OCI-LY3 (cell line): ENCODE measurements around the gene TRMT1.

Source experiments
- H2AFZ ChIP-seq: fragments of 200-600, 300-600 bp; shearing (Covaris generic); 2 replicates; pipeline ENCODE4 v1.6.0; 2014; ENCODE audit warnings: antibody characterized with exemption, low read depth, low read length
- H3K27ac ChIP-seq: fragments of 200-600, 300-600 bp; sonication (generic); 2 replicates; pipeline ENCODE4 v1.5.1; 2014; ENCODE audit warnings: mild to moderate bottlenecking, low read length, moderate library complexity, mixed read lengths
- H3K27me3 ChIP-seq: fragments of 200-600, 300-600 bp; sonication (generic); 2 replicates; pipeline ENCODE4 v1.6.1; 2014; ENCODE audit warnings: low read depth, low read length, mixed read lengths
- H3K36me3 ChIP-seq: fragments of 200-600, 300-600 bp; sonication (generic); replicated peaks from 2 replicates; pipeline ENCODE3; 2014; ENCODE audit warnings: low read depth, low read length, mixed read lengths
- H3K4me1 ChIP-seq: fragments of 300-600, 200-600 bp; sonication (generic); 2 replicates; pipeline ENCODE4 v1.6.1; 2014; ENCODE audit warnings: low read length, mixed read lengths
- H3K4me2 ChIP-seq: fragments of 200-600, 300-600 bp; sonication (generic); 2 replicates; pipeline ENCODE4 v1.6.1; 2014; ENCODE audit warnings: low read length, mixed read lengths
- H3K4me3 ChIP-seq: fragments of 300-600, 200-600 bp; sonication (generic); 2 replicates; pipeline ENCODE4 v1.5.1; 2014; ENCODE audit warnings: antibody characterized with exemption, mild to moderate bottlenecking, low read length, moderate library complexity
- H3K79me2 ChIP-seq: fragments of 300-600, 200-600 bp; shearing (Covaris generic); 2 replicates; pipeline ENCODE4 v1.6.1; 2014; ENCODE audit warnings: mild to moderate bottlenecking, low read length, mixed read lengths
- H3K9ac ChIP-seq: fragments of 300-600, 200-600 bp; shearing (Covaris generic); 2 replicates; pipeline ENCODE4 v1.6.0; 2014; ENCODE audit warnings: mild to moderate bottlenecking, low read length, moderate library complexity
- H3K9me3 ChIP-seq: fragments of 200-600, 300-600 bp; shearing (Covaris generic); 2 replicates; pipeline ENCODE4 v1.6.1; 2014; ENCODE audit warnings: low read length, mixed read lengths; ENCODE audit not compliant: insufficient read depth
- H4K20me1 ChIP-seq: fragments of 200-600, 300-600 bp; sonication (generic); 2 replicates; pipeline ENCODE4 v1.6.1; 2016; ENCODE audit warnings: low read length, mixed read lengths; ENCODE audit not compliant: insufficient read depth
- CTCF ChIP-seq: fragments of 200-600, 300-600 bp; sonication (generic); IDR thresholded peaks from 2 replicates; pipeline ENCODE4 v1.5.1; 2014; ENCODE audit warnings: antibody characterized with exemption, low read length, low read depth
- EZH2phosphoT487 ChIP-seq: fragments of 200-600 bp; shearing (Covaris generic); IDR thresholded peaks from 2 replicates; pipeline ENCODE4 v1.6.1; 2018; ENCODE audit warnings: antibody characterized with exemption, mixed run types, low read depth

TRMT1 gene

DNA sequence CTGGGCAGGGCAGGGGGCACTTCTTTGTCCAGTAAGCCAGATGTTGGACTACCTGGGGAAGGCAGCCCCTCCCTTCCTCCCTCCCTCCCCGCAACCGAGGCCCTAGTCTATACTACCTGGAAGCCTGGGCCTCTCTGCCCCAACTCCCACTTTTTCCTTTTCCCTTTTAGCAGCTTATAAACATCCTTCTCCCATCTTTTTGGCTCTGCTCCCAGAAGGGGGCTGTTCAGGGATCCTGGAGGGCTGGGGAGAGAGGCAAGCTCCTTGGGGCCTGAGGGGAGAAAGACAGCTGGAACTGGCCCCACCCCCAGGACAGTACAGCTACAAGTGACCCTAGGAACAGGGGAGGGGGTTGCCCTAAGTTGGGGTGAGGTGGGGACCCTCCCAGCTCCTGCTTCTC lies 58.8 kb downstream of the TRMT1 start:
- Histone ChIP-seq H3K27ac (no peak overlapping the region), H3K36me3 (no peaks in the 10 kb centered on the region), H2AFZ (no peak overlapping the region), H3K9me3 (no peaks in the 10 kb centered on the region), H3K4me2 (no peak overlapping the region), H3K9ac (no peak overlapping the region), H3K4me1 (peaks cover 16% of the 10 kb centered on the region), H3K4me3 (no peak overlapping the region), H3K79me2 (no peaks in the 10 kb centered on the region), H4K20me1 (no peaks in the 10 kb centered on the region), H3K27me3 (peaks cover 18% of the 10 kb centered on the region; the same call in 1 of the 2 replicates)
- TF ChIP-seq EZH2phosphoT487 = no peak
- no peak for TF ChIP-seq CTCF

GRCh38 chr19:13057147-13057572 lies 59.4 kb downstream of the TRMT1 start:
- peaks cover 13% of the 10 kb centered on the region for H3K4me1 ChIP-seq
- H3K79me2 ChIP-seq = no peaks in the 10 kb centered on the region
- no peak overlapping the region for H3K4me2 ChIP-seq
- no peak overlapping the region for H3K9ac ChIP-seq
- no peaks in the 10 kb centered on the region for H3K9me3 ChIP-seq
- H3K27me3 ChIP-seq = peaks cover 16% of the 10 kb centered on the region
- no peak overlapping the region for H3K27ac ChIP-seq
- no peak for TF ChIP-seq EZH2phosphoT487
- H4K20me1 ChIP-seq = 0 out of 2 replicates have a peak, but pooled peaks cover 2% of the 10 kb centered on the region
- no peak overlapping the region for H3K4me3 ChIP-seq
- no peak overlapping the region for H2AFZ ChIP-seq
- no peaks in the 10 kb centered on the region for H3K36me3 ChIP-seq

GRCh38 chr19:13056052-13056660 lies 60.4 kb downstream of the TRMT1 start:
- Histone ChIP-seq H3K4me2 (no peak overlapping the region), H3K9ac (no peak overlapping the region), H3K4me1 (peaks cover 19% of the 10 kb centered on the region), H3K27me3 (peaks cover 16% of the 10 kb centered on the region), H3K4me3 (no peak overlapping the region), H3K9me3 (no peaks in the 10 kb centered on the region), H3K27ac (no peak overlapping the region), H2AFZ (no peak overlapping the region), H4K20me1 (peaks cover 7% of the 10 kb centered on the region; the same call in 1 of the 2 replicates), H3K79me2 (no peaks in the 10 kb centered on the region), H3K36me3 (no peaks in the 10 kb centered on the region)
- TF ChIP-seq EZH2phosphoT487 (no peak), CTCF (no peak)

GRCh38 chr19:13055213-13056051 lies 61.1 kb downstream of the TRMT1 start:
- Histone ChIP-seq H2AFZ (no peak overlapping the region), H3K36me3 (no peaks in the 10 kb centered on the region), H3K9ac (no peak overlapping the region), H3K27me3 (peaks cover 15% of the 10 kb centered on the region), H3K4me3 (no peak overlapping the region), H3K27ac (no peak overlapping the region), H4K20me1 (peaks cover 10% of the 10 kb centered on the region; the same call in 1 of the 2 replicates), H3K79me2 (no peaks in the 10 kb centered on the region), H3K9me3 (no peaks in the 10 kb centered on the region), H3K4me1 (peaks cover 20% of the 10 kb centered on the region), H3K4me2 (no peak overlapping the region)
- TF ChIP-seq CTCF = no peak
- TF ChIP-seq EZH2phosphoT487 = no peak
